ENCODE results near the gene CMIP. TPM values are rescaled to one million over a fixed set of nuclear protein-coding genes. Genes with fewer than 3 reads are reported as not detected.

The CMIP gene
- polyA plus RNA-seq, 1 of the 3 experiments (the other 2 are of a cell fraction): 5.4 TPM

GRCh38 chr16:81578636-81579413 lies 134.2 kb downstream of the CMIP start:
- Histone ChIP-seq H3K9me2 (no peaks in the 10 kb centered on the region), H3K27me3 (ENCODE audit: insufficient read depth) (no peaks in the 10 kb centered on the region), H3K27ac (ENCODE audit: low read depth in 2 of 2, low read length in 1 of 2) (no peak overlapping the region), H4K20me1 (ENCODE audit: insufficient read depth) (no peaks in the 10 kb centered on the region), H3K4me2 (no peak overlapping the region), H3F3A (replicated peaks; ENCODE audit: insufficient read depth) (no peaks in the 10 kb centered on the region), H2AFZ (ENCODE audit: low read depth) (no peak overlapping the region), H3K79me2 (ENCODE audit: insufficient read depth) (no peaks in the 10 kb centered on the region), H3K9me3 (no peaks in the 10 kb centered on the region), H3K9ac (no peak overlapping the region), H3K36me3 (replicated peaks in 1 of 2; ENCODE audit: control insufficient read depth in 1 of 2, insufficient read depth in 2 of 2, low read length in 1 of 2) (no peaks in the 10 kb centered on the region), H3K4me3 (ENCODE audit: low read depth in 2 of 2, low read length in 1 of 2) (no peak overlapping the region), H3K4me1 (ENCODE audit: control insufficient read depth in 1 of 2, insufficient read depth in 2 of 2, low read depth in 1 of 2, low read length in 1 of 2) (no peaks in the 10 kb centered on the region; a peak in 1 of 4 replicates)
- 87% methylated on average over 6 of the region's 9 CpGs for WGBS (ENCODE audit: low lambda C conversion rate)
- no peak for DNase-seq
- TF ChIP-seq POLR2AphosphoS5 (IDR thresholded peaks at IDR 0.05; ENCODE audit: low read depth, low read length): no peak
- TF ChIP-seq NFIC (IDR thresholded peaks at IDR 0.05; ENCODE audit: borderline replicate concordance): no peak
- TF ChIP-seq RXRA (IDR thresholded peaks at IDR 0.05; ENCODE audit: borderline replicate concordance, low read depth): no peak
- TF ChIP-seq RFX5 (IDR thresholded peaks at IDR 0.05; ENCODE audit: low read length): no peak
- no peak for TF ChIP-seq SMC3 (IDR thresholded peaks at IDR 0.05; ENCODE audit: low read depth, low read length)
- POLR2A ChIA-PET: no interaction called here
- CTCF ChIA-PET: no interaction called here

- no peaks in the 10 kb centered on the region for H3K27me3 ChIP-seq (ENCODE audit: insufficient read depth)
- no peak for DNase-seq
- CTCF ChIA-PET: no interaction called here
- no peak overlapping the region for H3K4me2 ChIP-seq
- no peak overlapping the region for H2AFZ ChIP-seq (ENCODE audit: low read depth)
- no peaks in the 10 kb centered on the region for H3F3A ChIP-seq (replicated peaks; ENCODE audit: insufficient read depth)
- H3K4me1 ChIP-seq (ENCODE audit: control insufficient read depth in 1 of 2, insufficient read depth in 2 of 2, low read depth in 1 of 2, low read length in 1 of 2): no peaks in the 10 kb centered on the region
- H3K9me3 ChIP-seq: no peaks in the 10 kb centered on the region
- POLR2A ChIA-PET: no interaction called here
- H4K20me1 ChIP-seq (ENCODE audit: insufficient read depth): no peaks in the 10 kb centered on the region
- H3K27ac ChIP-seq (ENCODE audit: low read depth in 2 of 2, low read length in 1 of 2): no peak overlapping the region
- no peaks in the 10 kb centered on the region for H3K79me2 ChIP-seq (ENCODE audit: insufficient read depth)
- TF ChIP-seq MAX (IDR thresholded peaks at IDR 0.05; ENCODE audit: low read depth) (no peak), RCOR1 (IDR thresholded peaks at IDR 0.05; ENCODE audit: low read length) (no peak), FOXM1 (IDR thresholded peaks at IDR 0.05; ENCODE audit: low read depth) (no peak), TAF1 (IDR thresholded peaks at IDR 0.05; ENCODE audit: borderline replicate concordance, low read depth, low read length) (no peak), REST (IDR thresholded peaks at IDR 0.05; ENCODE audit: low read depth, low read length) (no peak), YY1 (IDR thresholded peaks at IDR 0.05; ENCODE audit: low read depth) (no peak), PBX3 (IDR thresholded peaks at IDR 0.05) (no peak), RAD21 (IDR thresholded peaks at IDR 0.05; ENCODE audit: low read length) (no peak)
- H3K36me3 ChIP-seq (replicated peaks in 1 of 2; ENCODE audit: control insufficient read depth in 1 of 2, insufficient read depth in 2 of 2, low read length in 1 of 2): no peaks in the 10 kb centered on the region
- no peaks in the 10 kb centered on the region for H3K9me2 ChIP-seq
- WGBS (ENCODE audit: low lambda C conversion rate): 79% methylated on average over 12 of the region's 12 CpGs
- no peak overlapping the region for H3K4me3 ChIP-seq (ENCODE audit: low read depth in 2 of 2, low read length in 1 of 2)
- no peak overlapping the region for H3K9ac ChIP-seq
These were observed 136.5 kb downstream of the CMIP start for GRCh38 chr16:81581107-81581506.

Data from SK-N-SH (cell line).